Measurements from ENCODE around the gene OSBPL5.

GRCh38 chr11:3164138-3164551, 965 bp downstream of the OSBPL5 start:
- TF ChIP-seq SUZ12 (IDR thresholded peaks at IDR 0.05): no peak
- no peak for TF ChIP-seq FOXM1 (IDR thresholded peaks at IDR 0.05; ENCODE audit: borderline replicate concordance)
- TF ChIP-seq ELF4 (IDR thresholded peaks at IDR 0.05): no peak
- no peak for TF ChIP-seq HDGF (IDR thresholded peaks at IDR 0.05; ENCODE audit: borderline replicate concordance)
- no peak for TF ChIP-seq ZNF384 (IDR thresholded peaks at IDR 0.05)
- TF ChIP-seq FOXA1 (IDR thresholded peaks at IDR 0.05): no peak
- TF ChIP-seq PKNOX1 (IDR thresholded peaks at IDR 0.05): no peak
- no peak for TF ChIP-seq SP1 (IDR thresholded peaks at IDR 0.05)
- TF ChIP-seq FOXK2 (IDR thresholded peaks at IDR 0.05): no peak
- no peak for TF ChIP-seq ARNT (IDR thresholded peaks at IDR 0.05)
- TF ChIP-seq LEF1 (IDR thresholded peaks at IDR 0.05; ENCODE audit: borderline replicate concordance): no peak
- no peak for TF ChIP-seq BHLHE40 (IDR thresholded peaks at IDR 0.05; ENCODE audit: borderline replicate concordance)
